Measurements from ENCODE around the gene MPHOSPH9. TPM values are rescaled to one million over a fixed set of nuclear protein-coding genes. Genes with fewer than 3 reads are reported as not detected.

The MPHOSPH9 gene
- total RNA-seq, 1 donor from 2014 or later = 20.8 TPM

DNA sequence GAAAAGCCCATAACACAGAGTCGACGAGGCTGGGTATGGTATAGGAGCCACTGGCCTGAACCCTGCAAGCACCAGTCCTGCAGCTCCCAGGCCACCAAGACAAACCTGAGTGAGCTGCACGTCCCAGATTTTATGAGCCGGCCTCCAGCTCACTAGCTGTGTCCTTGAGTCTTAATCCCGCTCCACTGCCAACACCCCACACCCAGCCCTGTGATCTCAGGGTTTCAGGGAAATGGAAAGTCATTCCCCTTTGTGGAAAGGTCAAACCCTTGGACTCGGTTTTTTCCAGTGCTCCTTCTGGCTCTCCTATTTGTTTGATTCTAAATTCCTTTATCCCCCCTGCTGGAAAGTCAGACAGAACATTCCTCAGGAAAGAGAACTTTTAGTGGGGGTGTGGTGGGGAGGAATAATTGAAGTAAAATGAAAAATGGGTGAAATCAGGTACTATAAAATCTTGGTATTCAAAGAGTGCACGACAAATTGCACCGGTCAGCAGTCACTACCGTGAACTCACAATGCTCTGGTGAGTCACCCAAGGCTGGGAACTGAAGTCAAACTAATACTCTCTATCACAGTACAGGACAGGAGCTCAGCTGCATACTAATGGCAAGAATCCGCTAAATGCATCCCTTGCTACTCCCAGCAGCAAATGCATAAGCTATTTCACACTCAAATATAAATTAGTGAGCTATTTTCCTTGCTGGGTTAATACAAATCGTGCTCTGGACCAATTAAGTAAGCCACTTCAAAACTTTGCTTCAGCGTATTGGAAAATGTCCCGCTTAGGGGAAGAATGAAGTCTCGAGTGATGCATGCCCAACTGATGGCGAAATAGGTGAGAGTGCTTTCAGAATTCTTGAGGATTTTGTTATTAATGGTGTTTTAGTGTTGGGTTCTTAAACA, 91.1 kb downstream of the MPHOSPH9 start:
- ATAC-seq (ENCODE audit: poor library complexity) (peak; percentile 83), DNase-seq (peak; percentile 64)
- intact Hi-C loops (cut with DNase I) = loop anchor here (10.0 kb wide), 1 partner anchor 167 kb away; the partner anchor contains the start of gene OGFOD2

- intact Hi-C loops (cut with DNase I) = loop anchor here (10.0 kb wide), 1 partner anchor 166 kb away; the partner anchor contains the start of gene OGFOD2
- DNase-seq = no peak
- no peak for ATAC-seq (ENCODE audit: poor library complexity)
Observed at GRCh38 chr12:123140676-123141614, 92.0 kb downstream of the MPHOSPH9 start.

DNA sequence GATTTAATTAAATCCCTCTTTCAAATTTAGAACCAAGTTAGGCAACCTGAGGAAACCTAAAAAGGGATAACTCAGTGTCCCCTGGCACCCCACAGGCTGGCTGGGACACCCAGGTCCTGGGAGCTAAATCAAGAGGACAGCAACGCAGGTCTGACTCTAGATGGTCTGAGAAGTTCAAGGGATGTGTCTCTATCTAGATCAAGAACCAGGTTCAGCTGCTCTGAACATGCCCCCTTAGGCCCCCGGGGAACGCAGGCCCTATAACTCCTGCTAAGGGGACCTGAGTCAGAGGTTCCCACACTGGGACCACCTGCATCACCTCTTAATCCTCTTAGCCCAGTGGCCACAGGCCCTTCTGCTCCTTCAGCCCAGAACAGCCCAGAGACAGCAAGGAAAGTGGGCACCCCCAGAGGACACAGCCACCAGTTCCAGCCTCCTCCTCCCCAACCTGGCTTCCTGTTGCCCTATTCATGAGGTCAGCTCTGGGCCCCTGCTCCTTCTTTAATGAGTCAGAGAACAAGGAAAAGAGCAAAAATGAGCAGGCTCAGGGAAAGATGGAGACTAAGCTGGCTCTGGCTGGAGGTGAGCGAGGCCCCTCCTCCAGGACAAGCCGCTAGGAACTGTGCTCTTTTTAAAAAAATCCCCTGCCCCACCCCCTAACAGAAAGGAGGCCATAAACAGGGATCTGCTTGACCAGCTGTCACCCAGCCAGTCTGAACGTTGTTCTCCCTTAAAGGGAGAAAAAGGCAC, 92.8 kb downstream of the MPHOSPH9 start:
- DNase-seq = no peak

GRCh38 chr12:123135688-123136087, 97.3 kb downstream of the MPHOSPH9 start:
- ATAC-seq (ENCODE audit: poor library complexity) = no peak
- no peak for DNase-seq
- intact Hi-C loops (cut with DNase I) = no loop called here

More for the DNA sequence above, 92.8 kb downstream of the MPHOSPH9 start:
- intact Hi-C loops (cut with DNase I) = loop anchor here (10.0 kb wide), 1 partner anchor 165 kb away; the partner anchor contains the start of gene OGFOD2
- no peak for ATAC-seq (ENCODE audit: poor library complexity)

- intact Hi-C loops (cut with DNase I) = no loop called here
- ATAC-seq (ENCODE audit: poor library complexity) = no peak
- DNase-seq = no peak
Observed at GRCh38 chr12:123134826-123135225, 98.1 kb downstream of the MPHOSPH9 start.

DNA sequence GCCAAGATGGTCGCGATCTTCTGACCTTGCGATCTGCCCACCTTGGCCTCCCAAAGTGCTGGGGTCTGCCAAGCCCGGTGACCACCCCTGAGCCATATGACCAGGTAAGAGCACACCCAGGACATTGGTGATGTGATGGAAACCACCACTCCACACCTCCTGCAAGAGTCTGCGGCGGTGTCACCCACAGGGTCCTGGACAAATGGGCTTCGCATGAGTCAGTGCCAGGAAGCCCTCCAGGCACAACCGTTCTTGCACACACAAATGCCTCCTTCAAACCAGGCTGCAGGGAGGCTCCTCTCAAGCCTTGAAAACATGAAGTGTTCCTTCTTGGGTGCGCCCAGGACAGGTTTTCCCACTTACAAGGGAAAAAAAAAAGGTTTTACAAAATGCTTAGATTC, 98.7 kb downstream of the MPHOSPH9 start:
- ATAC-seq (ENCODE audit: poor library complexity) (no peak), DNase-seq (no peak)
- intact Hi-C loops (cut with DNase I) = no loop called here

GRCh38 chr12:123133701-123134100, 99.2 kb downstream of the MPHOSPH9 start:
- no peak for ATAC-seq (ENCODE audit: poor library complexity)
- no peak for DNase-seq
- intact Hi-C loops (cut with DNase I) = no loop called here

DNA sequence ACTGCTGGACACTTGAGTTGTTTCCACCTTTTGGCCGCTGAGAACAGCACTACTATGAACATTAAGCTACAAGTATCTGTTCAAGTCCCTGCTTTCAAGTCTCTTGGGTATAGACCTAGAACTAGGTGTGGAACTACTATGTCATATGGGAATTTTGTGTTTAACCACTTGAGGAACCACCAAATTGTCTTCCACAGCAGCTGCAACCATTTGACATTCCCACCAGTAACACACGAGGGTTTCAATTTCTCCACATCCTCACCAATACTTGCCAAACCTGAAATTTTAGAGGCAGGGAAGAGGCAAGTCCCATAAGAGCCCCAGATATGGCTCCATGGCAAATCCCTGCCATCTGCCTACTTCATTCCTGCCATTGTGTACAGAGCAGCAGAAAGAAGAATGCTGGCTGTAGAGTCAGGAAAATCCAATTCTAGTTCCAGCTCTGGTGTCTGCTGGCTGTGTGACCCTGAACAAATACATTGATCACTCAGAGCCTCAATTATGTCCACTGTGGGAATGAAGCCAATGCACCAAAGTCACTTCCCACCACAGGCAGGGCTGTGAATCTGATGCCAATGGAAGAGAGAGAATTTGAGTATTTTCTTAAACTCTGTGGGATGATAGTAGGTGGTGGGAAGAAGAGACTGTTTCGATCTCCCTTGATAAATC, 99.9 kb downstream of the MPHOSPH9 start:
- intact Hi-C loops (cut with DNase I) = no loop called here
- ATAC-seq (ENCODE audit: poor library complexity) (no peak), DNase-seq (no peak)

DNA sequence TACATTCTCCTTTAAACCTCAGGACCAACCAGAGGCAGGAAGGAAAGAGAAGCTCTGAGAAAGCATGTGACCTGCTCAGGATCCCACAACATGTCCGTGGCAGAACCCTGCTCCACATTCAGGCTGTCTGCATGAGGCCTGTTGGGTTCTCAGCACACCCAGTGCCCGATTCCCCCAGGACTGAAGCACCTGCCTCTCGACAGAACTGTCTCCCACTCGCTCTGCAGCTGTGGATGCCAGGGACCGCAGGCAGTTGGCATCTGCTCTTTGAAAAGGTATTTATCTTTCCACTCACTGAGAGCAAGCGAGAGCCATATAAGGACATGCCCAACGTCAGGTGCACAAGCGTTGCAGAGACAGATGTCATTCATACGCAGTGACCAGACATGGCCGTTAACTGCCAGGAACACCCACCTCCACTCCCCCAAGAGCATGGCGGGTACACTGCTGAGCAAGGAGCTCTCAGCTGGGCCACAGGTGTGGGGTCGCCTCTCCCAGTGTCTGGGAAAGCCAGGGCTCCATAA, 101.0 kb downstream of the MPHOSPH9 start:
- intact Hi-C loops (cut with DNase I) = no loop called here
- ATAC-seq (ENCODE audit: poor library complexity) = peak; percentile 59
- peak; percentile 52 for DNase-seq

GRCh38 chr12:123131291-123131832, 101.6 kb downstream of the MPHOSPH9 start:
- ATAC-seq (ENCODE audit: poor library complexity) (peak; percentile 61), DNase-seq (no peak)
- intact Hi-C loops (cut with DNase I) = no loop called here

DNA sequence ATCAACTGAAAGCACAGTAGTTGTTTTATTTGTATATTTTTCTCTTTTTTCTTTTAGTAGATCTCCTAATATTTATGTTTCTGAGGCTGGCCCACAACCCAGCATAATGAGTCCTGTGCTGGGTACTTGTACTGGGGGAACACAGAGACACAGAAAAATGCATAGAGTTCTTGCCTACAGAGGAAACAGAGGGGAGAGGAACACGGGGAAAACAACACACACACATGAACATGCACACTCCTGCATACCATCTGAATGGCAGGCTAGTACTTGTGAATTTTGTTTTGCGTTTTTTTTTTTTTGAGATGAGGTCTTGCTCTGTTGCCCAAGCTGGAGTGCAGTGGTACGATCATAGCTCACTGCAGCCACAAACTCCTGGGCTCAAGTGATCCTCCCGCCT, 103.3 kb downstream of the MPHOSPH9 start:
- no peak for DNase-seq
- intact Hi-C loops (cut with DNase I) = no loop called here
- no peak for ATAC-seq (ENCODE audit: poor library complexity)

DNA sequence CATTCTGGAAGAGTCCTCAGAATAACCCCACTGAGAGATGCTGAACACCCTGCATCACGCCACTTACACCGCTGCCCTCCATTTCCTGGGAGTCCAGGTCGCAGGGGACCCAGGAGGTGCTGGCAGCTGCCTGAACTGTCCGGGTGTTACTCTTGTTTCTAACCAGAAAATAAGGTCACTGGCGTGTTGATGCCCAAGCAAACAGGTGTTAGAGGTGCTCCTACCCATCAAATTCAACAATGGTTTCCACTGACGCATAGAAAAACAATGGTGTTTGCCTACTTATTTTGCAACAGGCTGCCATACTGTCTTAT, 105.8 kb downstream of the MPHOSPH9 start:
- DNase-seq = no peak
- ATAC-seq (ENCODE audit: poor library complexity) = no peak
- intact Hi-C loops (cut with DNase I) = no loop called here

- DNase-seq = no peak
- peak; percentile 57 for ATAC-seq (ENCODE audit: poor library complexity)
- intact Hi-C loops (cut with DNase I) = no loop called here
Observed at GRCh38 chr12:123126294-123127181, 106.4 kb downstream of the MPHOSPH9 start.

GRCh38 chr12:123122626-123123025, 110.3 kb downstream of the MPHOSPH9 start:
- intact Hi-C loops (cut with DNase I) = no loop called here
- DNase-seq = no peak
- ATAC-seq (ENCODE audit: poor library complexity) = no peak

GRCh38 chr12:123121670-123122069, 111.3 kb downstream of the MPHOSPH9 start:
- ATAC-seq (ENCODE audit: poor library complexity) = no peak
- intact Hi-C loops (cut with DNase I) = no loop called here
- DNase-seq = no peak

DNA sequence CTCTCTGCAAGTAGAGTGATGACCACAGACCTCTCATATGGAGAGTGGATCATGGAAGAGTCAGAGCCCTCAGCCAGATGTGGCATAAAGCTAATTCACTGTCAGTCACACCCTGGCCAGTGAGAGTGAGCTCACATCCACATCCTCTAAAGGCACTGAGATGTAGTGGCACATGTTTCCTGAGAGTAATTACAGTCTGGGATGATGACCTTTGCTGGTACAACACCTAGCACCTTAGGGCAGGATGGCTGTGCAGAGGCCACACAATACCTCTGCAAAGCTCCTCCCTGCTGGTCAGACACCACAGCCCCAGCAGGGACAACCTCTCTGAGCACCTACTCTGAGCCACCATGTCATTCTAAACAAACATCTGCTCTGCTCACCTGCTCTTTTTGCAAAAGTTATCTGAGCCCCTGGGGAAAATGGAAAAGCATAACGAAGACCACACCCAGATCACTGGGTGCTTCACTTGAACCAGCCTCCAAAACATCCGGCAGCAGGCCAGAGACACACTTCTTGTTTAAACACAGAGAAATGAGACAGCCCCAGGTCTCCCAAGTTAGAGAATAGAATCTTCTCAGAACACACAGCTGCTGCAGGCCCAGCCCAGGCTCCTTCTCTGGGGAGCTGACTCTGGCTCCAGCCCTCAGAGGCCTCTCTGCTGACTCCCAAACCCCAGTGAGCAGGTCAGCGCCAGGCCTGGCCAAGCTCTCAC, 112.3 kb downstream of the MPHOSPH9 start:
- intact Hi-C loops (cut with DNase I) = no loop called here
- no peak for DNase-seq
- ATAC-seq (ENCODE audit: poor library complexity) = peak; percentile 35
